NOMO-1 treated with dmso at 0.1 percent for 144 hours (cell line): Measurements from ENCODE around the gene TMEM250.
A peak's percentile ranks its signal among the peaks of the same experiment; 100 is the strongest.

Experiments
- DNase-seq: peaks from one replicate; lab custom pipeline; 2025; ENCODE audit not compliant: unreplicated experiment; lab: John Stamatoyannopoulos, UW

The TMEM250 gene

DNA sequence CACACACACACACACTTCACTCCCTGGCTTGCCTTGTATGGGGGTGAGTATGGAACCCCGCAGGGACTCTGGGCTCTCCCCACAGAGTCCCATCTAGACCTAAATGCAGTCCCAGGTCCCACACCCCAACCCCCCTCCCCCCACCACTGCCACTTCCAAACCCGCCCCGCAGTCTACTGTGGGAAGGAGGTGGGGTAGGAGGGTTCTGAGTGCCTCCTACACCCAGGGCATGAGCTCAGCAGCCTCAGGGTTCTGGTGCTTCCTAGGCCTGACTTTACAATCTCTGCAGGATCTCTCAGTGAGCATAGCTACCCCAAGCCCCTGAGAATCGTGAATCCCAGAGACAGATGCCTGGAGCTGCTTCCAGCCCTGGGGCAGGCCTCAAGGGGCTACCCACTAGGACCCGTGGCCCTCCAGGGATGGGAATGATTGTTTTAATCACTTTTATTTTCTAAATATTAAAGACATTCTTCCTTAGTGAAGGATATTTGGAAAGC is 22.1 kb downstream of the TMEM250 start:
- no peak for DNase-seq

DNA sequence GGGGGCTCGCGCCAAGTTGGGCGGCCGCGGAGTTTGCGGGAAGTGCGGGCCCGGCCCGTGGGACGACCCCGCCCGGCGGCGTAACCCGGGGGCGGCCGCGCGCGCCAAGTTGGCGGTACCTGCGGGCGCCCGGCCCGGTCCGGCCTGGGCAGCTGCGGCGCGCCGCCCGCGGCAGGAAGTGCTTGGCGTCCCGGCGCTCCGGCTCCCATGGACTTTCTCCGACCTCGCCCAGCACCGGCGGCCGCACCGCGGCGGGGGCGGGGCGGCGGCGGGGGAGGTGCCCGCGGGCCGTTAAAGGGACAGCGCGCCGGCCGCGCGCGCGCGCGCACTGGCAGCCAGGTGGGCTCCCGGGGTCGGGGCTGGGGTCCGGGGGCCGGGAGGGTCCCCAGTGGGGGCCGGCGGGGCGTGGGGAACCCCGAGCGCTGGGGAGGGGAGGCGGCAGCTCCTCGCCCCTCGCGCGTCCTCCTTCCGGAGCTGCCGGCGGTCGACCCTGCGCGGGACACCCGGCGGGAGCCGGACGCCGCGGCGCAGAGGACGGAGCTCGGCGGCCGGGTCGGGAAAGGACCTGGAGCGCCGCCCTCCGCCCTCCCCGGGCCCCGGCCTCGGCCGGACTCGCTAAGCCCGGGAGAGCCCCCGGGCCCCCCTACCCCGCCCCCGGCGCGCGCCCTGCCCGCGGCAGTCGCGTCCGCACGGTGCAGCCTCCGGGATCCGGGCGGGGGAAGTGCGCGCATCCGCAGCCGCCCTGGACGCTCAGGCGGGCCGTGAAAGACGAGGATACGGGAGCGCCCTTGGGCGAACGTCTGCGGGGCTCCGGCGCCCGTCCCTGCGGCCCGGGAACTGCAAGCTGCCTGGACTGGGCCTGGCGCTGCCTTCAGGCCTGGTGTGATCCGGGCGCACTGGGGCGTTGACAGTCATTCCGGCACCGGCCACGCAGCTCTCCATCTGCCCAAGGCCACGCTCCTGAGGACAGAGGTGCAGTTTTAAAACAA is 23.3 kb downstream of the TMEM250 start, which contains the start of gene NACC2:
Gene NACC2 (minus strand): TSS at position 220 of the 989 bp plus-strand sequence. CDS start 44,768 bp downstream, outside the sequence.
- peak; percentile 50 for DNase-seq

DNA sequence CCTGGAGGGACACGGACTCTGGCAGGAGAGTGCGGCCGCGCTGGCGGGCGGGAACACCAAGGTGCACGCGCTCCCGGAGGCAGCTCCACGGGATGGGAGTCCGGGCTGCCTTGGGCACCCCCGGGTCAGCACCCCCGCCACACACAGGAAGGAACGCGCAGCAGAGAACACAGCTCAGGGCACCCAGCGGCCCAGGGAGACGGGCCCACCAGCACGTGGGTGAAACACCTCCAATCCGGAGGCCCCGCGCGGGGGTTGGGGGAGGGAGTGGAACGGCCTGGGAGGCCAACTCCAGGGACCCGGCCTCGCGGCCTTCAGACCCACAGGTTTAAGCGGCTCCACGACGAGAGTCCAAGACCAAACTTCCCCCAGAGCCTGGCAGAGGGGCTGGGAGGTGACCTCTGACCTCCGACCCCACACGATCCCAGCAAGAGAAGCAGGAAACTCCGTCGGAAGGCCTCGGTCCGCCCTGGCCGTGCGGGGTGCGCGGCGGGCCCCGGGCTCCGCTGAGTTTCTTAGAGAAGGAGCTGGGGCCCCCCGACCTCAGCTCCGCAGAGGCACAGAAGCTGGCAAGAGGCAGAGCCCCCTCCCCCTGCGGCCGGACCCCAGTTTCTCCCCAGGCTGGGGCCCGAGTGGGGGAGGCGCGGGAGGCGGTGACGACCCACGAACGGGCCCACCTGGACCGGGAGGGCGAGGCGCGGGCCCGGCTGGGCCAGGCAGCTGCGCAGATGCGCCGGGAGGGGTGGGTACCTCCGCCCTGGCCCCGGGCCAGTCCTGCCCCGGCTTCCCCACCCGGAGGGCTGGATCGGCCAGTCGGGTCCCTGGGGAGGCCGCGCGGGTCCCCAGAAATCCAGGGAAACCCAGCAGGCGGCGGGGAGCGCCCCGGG is 24.4 kb downstream of the TMEM250 start:
- DNase-seq: peak; percentile 71

DNA sequence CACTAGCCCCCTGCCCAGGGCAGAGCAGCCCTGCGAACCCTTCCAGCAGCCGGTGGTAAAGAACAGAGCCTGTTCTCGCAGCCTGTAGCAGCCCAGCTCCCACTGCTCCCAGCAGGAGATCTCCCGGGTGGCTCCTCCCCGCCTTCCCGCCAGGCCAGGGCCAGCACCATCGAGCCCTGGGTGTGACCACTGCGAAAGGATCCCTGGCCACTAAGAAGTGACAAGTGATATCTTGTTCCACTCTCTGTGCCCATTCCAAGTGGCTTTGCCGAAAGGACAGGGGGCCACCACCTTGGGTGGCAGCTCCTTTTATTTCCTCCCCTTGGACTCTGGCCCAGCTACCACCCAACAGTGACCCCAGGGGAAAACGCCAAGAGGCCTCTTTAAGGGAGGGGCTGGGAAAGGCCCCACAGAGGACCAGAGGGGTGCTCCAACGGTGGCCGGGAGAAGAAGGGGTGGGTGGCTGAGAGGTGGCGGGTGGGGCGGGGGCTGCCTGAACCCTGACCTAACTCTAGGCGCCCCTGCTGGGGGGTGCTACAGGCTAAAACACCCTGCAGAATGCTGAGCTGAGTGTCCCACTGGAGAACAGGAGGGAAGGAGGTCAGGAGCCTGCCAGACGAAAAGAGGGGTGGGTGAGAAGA is 25.2 kb downstream of the TMEM250 start:
- no peak for DNase-seq

DNA sequence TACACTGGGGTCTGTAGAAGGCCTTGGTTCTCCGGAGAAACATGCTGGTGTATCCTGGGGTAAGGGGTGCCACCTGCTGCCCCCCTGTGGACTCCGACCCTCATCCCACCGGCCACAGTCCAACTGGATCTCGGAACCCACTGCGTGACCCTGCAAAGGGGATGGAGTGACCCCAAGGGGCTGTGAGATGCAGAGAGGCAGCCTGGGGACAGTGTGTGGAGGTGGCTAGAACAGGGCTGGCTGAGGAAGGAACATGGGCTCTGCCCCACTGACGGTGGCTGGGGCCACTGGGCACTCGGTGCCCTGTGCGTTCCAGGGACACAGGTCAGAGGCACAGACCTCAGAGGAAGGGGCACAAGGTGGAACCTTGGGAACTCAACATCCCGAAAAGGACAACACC is 25.9 kb downstream of the TMEM250 start:
- no peak for DNase-seq

DNA sequence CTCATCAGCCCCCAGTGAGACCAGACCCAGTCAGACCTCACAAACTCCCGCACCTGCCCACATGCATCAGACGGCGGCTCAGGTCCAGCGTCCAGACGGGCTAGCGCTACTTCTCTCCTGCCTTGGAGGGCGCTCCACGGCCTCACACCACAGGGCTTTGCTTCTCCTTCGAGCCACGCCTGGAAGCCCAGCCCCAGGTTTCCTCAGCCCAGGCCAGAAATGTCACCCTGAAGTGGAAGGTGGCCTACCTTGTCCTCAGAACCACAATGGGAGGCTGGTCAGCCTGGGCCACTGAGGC is 26.4 kb downstream of the TMEM250 start:
- DNase-seq: no peak

DNA sequence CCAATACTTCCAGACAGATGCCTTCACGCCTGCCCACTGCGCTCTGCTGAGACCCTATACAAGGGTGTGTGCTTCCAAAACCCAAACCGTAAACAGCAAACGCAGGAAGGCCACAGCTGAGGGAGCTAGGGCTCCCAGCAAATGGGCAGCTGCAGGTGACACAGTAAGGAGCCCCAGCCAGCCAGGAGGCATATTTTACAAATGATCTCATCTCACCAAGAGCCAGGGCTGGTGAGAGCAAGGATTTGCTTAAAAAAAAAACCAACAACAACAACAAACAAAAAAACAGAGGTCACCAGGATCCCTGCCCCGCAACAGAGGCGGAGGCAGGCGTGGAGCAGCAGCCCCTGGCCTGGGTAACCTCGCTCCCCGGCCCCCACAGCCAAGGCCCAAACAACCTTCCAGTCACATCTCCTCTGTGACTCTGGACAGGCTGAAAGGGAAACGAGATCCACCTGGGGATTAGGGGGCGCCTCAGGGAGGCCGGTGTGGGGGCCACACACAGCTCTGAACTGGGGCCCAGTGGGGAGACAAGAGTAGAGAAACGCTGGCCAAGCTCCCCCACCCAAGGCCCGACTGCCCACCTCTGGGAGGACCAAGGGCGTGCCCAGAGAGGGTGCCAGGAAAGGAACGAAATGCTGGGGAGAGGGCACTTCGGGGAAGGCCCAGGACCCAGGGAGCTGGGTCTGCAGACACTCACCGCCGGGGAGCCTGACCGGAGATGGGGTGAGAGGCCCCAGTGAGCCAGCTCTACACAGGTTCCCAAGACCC is 26.9 kb downstream of the TMEM250 start:
- no peak for DNase-seq

DNA sequence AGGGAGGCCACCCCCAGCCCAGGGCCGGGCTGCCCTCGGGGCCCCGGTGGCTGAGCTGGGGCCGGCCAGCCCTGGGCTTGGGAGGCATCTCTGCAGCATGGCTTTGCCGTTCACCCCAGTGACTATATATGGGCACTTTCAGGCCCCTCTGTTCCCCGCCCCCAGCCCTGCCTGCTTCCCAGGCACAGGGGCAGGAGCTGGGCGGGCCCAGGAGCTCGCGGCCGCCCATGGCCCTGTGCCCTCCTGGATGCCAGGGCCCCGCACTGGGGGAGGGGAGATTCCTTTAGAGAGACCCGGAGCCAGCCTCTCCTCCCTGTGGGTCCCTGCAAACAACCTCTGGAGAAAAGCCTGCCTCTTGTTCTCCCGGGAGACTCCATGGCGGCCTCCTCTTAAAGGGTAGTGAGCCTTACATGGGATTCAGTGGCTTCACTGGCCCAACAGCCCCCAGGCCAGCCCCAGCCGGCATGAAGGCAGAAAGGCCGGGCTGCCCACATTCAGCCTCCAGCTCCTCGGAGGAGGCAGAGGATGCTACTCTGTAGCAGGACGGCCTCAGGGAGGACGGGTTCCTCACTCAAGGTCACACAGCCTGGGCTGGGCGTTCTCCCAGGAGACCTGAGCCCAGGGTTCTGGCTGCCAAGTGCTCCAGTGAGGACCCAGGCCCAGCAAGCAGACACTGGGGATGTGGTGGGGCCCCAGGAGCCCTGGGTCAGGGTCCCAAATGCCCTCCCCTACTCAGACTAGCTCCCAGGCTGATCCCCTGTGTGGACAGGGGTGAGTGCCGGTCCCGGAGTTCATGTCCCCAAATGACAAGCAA is 27.7 kb downstream of the TMEM250 start:
- no peak for DNase-seq

DNA sequence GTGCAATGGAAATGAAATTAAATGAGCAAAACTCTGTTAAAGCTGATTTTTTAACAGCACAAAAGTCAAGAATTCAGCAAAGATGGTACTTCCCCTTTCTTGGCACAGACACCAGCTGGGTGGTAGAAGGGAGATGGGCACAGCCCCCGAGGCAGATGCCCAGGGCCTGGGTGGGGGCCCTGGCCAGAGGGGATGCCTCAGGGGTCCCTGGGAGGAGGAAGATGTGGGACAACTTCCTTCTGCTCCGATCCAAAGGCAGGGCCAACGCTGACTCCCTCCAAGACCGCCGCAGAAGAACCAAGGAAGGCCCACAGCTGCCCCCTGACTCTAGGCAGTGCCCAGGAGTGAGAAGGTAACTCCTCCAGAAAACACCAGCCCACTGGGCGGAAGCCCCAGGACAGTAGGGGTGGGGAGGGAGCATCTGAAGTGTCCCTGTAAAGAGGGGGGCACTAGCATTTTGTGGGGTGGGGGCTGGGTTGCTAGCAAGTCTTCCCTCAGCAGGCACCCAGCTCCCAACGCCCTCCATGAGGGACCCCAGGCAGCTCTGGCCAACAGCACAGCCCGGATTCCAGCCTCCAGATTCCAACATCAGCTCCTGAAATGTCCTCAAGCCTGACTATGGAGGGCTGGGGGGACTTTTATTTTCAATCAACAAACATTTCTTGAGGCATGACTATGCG is 28.5 kb downstream of the TMEM250 start:
- no peak for DNase-seq

DNA sequence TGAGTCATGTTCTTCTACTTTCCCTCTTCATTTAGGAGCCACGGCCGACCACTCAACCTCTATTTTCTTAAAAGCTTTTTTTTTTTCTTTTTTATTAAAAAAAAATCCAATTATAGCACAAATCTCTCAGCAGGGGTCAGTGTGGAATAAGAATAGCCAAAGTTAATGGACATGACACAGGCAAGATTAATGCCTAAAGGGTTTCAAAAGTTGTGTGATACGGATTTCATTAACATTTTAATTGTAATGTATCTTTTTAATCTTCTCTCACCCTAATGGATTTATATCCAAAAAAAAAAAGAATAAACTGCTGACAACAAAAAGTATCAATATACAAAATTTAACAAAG is 29.0 kb downstream of the TMEM250 start:
- DNase-seq: no peak

DNA sequence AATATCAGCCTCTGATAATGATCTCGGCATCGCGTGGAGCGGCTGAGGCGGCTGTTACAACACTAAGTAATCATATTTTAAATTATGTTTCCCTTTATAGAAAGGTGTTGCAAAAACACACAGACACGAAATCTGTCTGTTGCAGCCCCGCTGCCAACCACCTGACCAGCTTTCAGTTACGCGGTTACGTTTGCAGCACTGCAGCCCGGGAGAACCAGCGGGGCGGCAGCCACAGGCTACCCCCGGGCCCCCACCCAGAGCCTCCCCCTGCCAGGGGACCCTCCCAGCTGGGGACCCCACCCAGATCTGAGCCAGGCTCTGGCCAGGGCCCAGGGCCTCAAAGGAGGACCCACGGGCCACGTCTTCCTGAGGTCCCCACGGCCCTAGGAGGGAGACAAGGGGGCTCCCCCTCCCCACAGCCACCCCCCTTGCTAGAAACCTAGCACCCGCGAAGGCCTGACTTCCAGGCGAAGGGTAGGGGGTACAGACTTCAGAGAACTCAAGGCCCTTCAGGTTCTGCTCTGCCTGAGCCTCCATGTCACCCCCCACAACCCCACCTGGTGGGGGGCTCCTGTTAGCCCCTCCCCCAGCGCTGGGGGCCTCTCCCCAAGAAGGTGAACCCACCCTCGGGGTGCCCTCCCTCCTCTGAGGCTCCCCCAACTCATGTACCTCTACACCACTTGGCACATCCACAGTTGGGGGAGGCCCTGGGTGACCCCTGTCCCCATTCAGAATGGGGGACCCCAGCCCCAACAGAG is 29.6 kb downstream of the TMEM250 start:
- peak; percentile 90 for DNase-seq

DNA sequence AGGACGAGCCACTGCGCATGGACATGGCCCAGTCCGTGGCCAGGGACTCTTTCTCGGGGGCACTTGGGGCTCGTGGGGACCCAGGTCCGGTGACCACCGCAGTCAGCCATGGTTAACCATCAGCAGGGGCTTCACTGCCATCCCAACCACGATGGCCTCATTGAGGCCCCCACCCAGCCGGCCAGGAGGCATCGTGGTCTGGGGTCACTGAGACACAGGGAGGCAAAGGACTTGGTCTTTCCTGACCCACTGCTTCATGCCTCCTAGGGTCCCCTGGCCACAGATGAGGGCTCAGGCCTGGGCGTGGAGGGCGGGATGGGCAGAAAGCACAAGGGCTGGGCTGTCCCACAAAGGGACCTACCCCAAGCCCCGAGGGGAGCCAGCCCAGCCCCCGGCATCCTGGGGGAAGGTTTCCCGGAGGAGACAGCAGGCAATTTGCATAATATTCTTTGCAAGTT is 30.2 kb downstream of the TMEM250 start:
- DNase-seq: no peak

DNA sequence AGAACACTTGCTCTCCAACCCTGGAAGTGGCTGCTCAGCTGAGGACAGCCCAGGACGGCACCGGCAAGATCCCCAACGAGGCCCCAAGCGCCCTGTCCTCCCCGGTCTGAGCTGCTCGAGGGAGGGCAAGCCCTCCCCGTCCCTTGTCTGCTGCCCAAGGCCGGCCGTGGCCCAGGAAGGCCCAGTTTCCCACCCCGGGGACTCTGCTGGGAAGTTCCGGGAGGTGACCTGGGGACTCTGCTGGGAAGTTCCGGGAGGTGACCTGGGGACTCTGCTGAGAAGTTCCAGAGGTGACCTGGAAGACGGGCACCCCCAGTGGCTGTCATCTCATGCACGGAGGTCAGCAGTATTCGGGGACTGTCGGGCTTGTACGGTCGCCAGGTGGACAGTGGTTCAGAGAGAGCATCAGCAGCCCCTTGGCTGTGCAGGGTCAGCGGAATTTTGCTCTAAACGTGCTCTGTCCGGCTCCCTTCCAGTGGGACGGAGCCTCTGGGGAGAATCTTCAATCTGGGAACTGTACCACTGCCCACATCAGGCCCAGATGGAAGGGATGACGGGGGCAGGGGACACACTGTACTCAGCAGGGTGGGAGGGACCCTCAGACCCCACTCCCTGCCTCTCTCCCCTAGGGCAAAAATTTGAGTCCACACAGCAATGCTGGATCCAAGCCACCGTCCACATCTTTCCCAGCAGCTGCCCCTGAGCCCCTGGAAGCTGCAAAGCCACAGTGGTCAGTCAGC is 30.8 kb downstream of the TMEM250 start:
- DNase-seq: no peak

DNA sequence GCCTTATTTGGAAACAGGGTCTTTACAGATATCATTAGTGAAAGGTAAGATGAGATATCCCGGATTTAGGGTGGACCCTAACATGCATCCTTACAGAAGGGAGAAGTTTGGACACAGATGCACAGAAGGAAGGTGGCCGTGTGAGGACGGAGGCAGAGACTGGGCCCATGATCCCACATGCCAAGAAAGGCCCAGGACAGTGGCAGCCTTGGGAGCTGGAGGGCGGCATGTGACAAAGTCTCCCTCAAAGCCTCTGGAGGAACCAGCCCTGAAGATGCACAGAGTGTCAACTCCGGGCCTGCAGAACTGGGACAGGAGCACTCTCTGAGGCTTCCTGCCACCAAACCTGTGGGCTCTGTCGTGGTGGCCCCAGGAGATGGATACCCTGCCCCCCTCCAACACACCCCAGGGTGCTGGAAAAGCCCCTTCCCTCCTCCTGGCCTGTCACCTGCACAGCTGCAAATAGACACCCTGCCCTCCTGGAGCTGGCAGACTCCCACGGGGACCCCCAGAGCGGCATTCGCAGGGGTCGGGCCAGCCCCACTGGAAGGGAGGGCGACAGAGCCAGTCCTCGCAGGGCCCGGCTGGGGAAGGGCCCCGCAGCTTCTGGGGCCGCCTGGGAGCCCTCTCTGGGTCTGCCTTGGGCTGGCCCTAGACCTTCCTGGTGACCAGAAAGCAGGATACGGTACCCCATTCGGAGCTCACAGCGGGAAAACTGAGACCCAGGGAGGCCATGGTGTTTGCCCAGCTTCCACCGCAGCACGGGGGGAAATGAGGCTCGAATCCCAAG is 31.5 kb downstream of the TMEM250 start:
- DNase-seq: no peak

DNA sequence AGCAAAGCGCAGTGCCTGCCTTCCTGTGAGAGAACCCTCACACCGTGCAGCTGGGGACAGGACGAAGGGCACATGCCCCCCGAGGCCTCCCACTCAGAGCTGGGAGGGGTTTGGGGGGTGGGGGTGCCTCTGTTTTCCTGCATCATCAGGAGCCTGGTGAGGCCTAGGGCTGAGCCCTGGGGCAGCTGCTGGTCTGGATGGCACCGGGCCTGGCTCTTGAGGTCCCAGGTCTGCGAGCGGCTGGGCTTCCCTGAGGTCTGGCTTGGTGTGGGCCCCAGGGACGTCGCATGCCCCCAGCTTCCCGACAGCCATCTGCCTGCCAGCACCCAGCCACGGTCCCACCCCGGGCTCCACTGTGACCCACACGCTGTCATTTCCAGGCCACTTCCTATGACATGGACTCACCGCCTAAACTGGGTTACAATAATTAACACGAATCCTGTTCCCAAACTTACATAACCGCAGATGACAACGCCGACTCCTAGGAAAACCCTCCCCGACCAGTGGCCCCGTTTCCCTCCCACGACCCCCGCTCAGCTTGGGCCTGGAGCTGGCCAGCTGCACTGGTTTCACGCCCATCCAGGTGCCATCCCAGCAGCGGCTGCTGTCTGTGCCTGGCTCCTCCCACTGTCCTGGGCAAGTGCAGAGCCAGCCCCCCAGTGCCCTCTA is 32.3 kb downstream of the TMEM250 start:
- DNase-seq: no peak

DNA sequence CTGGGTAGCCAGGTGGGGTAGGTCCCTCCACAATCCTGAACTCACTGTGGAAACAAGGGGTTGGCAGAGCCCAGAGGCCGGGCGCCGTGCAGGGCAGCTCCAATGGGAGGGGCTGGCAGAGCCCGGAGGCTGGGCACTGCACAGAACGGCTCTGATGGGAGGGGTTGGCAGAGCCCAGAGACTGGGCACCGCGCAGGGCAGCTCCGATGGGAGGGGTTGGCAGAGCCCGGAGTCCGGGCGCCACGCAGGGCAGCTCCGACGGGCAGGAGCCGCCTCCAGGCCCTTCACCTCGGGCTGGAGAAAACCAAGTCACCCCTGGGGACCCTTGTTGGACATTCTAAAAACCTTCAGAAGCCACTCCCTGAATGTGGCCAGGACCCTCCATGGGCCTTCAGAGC is 32.9 kb downstream of the TMEM250 start:
- DNase-seq: no peak
